Duodenal mucosa (tissue), 2 donors: ENCODE measurements around the gene RAB19.

Source experiments
- H3K27ac ChIP-seq: one replicate; pipeline ENCODE4 v1.7.0; 2013; ENCODE audit warnings: low read depth, low read length
- H3K27me3 ChIP-seq, 2 donors: one replicate each; pipeline ENCODE4 v1.7.0; 2013; ENCODE audit warnings: low read length in 2 of 2, control low read depth in 1 of 2; ENCODE audit not compliant: insufficient read depth in 2 of 2, control insufficient read depth in 1 of 2
- H3K36me3 ChIP-seq, 2 donors: one replicate each; pipeline ENCODE4 v1.7.0; 2013; ENCODE audit warnings: low read length in 2 of 2, control low read depth in 1 of 2; ENCODE audit not compliant: insufficient read depth in 2 of 2, control insufficient read depth in 1 of 2
- H3K4me1 ChIP-seq, 2 donors: one replicate each; pipeline ENCODE4 v1.7.0; 2013; ENCODE audit warnings: low read length in 2 of 2, control low read depth in 1 of 2; ENCODE audit not compliant: insufficient read depth in 2 of 2, control insufficient read depth in 1 of 2
- H3K4me3 ChIP-seq, 2 donors: one replicate each; pipeline ENCODE4 v1.7.0; 2013; ENCODE audit warnings: low read length in 2 of 2, low read depth in 1 of 2
- H3K9ac ChIP-seq, 2 donors: one replicate each; pipeline ENCODE4 v1.7.0; 2013; ENCODE audit warnings: low read length in 2 of 2, low read depth in 1 of 2
- H3K9me3 ChIP-seq, 2 donors: one replicate each; pipeline ENCODE4 v1.7.0; 2013; ENCODE audit warnings: low read length in 2 of 2, control low read depth in 1 of 2; ENCODE audit not compliant: control insufficient read depth in 1 of 2

The RAB19 gene

DNA sequence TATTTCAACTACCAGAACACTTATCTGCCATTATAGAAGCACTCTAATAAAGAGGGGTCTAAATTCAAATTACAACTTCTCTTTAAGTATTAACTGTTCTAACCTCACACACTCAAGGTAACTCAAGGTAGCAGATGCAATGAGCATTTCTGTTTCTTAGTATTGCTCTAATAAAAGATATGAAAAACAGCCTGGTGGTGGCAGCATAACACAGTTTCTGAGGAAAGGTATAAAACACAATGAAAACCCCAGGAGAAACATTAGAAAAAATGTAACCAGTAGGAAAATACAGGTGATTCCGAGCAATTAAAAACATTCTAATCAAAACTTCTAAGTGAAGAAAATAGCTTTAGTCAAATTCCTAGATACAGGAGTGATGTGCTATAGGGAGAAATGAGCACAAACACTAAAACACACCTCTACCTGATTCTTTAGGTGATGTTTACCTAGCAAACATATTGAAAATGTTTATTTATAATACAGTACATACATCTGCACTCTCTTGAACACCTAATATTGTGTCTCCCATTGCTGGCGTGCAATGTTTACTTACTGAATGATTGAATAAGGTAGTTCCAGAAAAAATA, 72.0 kb downstream of the RAB19 start:
- Histone ChIP-seq H3K4me1 (peaks cover 21 to 24% of the 10 kb centered on the region in 2 donors), H3K27ac (no peak overlapping the region), H3K36me3 (peaks cover 3 to 10% of the 10 kb centered on the region in 2 donors), H3K9ac (no peak overlapping the region), H3K4me3 (no peak overlapping the region), H3K27me3 (no peaks in the 10 kb centered on the region), H3K9me3 (no peaks in the 10 kb centered on the region)

DNA sequence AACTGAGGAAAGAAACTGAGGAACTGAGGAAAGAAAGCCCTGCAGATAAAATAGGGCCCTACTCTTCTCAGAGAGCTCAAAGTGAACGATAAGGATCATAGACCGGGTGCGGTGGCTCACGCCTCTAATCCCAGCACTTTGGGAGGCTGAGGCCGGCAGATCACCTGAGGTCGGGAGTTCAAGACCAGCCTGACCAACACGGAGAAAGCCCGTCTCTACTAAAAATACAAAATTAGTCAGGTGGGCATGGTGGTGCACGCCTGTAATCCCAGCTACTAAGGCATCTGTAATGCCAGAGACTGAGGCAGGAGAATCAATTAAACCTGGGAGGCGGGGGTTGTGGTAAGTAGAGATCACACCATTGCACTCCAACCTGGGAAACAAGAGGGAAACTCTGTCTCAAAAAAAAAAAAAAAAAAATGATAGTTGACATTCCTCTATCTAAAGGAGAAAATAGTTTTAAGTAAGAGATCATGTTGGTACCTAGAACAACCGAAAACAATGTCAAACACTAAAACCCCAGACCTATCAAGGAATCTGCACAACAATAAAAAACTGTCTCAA, 72.9 kb downstream of the RAB19 start:
- peaks cover 21 to 24% of the 10 kb centered on the region in 2 donors for H3K4me1 ChIP-seq
- no peaks in the 10 kb centered on the region for H3K27me3 ChIP-seq
- H3K4me3 ChIP-seq: peak overlapping the region; percentile 60 to 93
- no peak overlapping the region for H3K27ac ChIP-seq
- H3K9me3 ChIP-seq: no peaks in the 10 kb centered on the region
- peak overlapping the region; percentile 10 to 38 for H3K9ac ChIP-seq
- H3K36me3 ChIP-seq: peaks cover 0 to 3% of the 10 kb centered on the region in 2 donors
